ENCODE data around the gene RFFL. TPM values are rescaled to one million over a fixed set of nuclear protein-coding genes. Genes with fewer than 3 reads are reported as not detected.

Gene RFFL
- total RNA-seq, 1 experiment from 2014 or later, result 29.6 TPM

- Histone ChIP-seq H3K4me1 (peaks cover 7% of the 10 kb centered on the region; the same call in 1 of the 2 replicates), H3K4me3 (ENCODE audit: low read depth, low read length) (no peak overlapping the region), H3K27me3 (replicated peaks; ENCODE audit: control insufficient read depth, insufficient read depth, low read length) (no peaks in the 10 kb centered on the region), H3K36me3 (ENCODE audit: control insufficient read depth, insufficient read depth, low read length) (peaks cover 3% of the 10 kb centered on the region), H3K9me3 (no peaks in the 10 kb centered on the region)
- H3K4me3 Mint-ChIP-seq (ENCODE audit: unreplicated experiment), result no peak overlapping the region
- DNase-seq, result no peak
- TF ChIP-seq, protein P1, sequence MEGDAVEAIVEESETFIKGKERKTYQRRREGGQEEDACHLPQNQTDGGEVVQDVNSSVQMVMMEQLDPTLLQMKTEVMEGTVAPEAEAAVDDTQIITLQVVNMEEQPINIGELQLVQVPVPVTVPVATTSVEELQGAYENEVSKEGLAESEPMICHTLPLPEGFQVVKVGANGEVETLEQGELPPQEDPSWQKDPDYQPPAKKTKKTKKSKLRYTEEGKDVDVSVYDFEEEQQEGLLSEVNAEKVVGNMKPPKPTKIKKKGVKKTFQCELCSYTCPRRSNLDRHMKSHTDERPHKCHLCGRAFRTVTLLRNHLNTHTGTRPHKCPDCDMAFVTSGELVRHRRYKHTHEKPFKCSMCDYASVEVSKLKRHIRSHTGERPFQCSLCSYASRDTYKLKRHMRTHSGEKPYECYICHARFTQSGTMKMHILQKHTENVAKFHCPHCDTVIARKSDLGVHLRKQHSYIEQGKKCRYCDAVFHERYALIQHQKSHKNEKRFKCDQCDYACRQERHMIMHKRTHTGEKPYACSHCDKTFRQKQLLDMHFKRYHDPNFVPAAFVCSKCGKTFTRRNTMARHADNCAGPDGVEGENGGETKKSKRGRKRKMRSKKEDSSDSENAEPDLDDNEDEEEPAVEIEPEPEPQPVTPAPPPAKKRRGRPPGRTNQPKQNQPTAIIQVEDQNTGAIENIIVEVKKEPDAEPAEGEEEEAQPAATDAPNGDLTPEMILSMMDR (IDR thresholded peaks at IDR 0.05; ENCODE audit: insufficient read depth in 1 of 2, low read depth in 1 of 2, low read length in 1 of 2, severe bottlenecking in 1 of 2, unreplicated experiment in 1 of 2), result no peak
- peaks cover under 1% of the 10 kb centered on the region for H3K4me1 Mint-ChIP-seq (ENCODE audit: low read depth, unreplicated experiment)
- H3K36me3 Mint-ChIP-seq (ENCODE audit: insufficient read depth, unreplicated experiment), result no peaks in the 10 kb centered on the region
- ChIA-PET POLR2A (no interaction called here), CTCF (no interaction called here)
- no peaks in the 10 kb centered on the region for H3K9me3 Mint-ChIP-seq (ENCODE audit: unreplicated experiment)
- BruUV-seq (replicated peaks), result no TSS peak
- H3K27ac Mint-ChIP-seq (ENCODE audit: unreplicated experiment), result no peak overlapping the region
- intact Hi-C loops (cut with micrococcal nuclease; ENCODE audit: unreplicated experiment), result no loop called here
- no peaks in the 10 kb centered on the region for H3K27me3 Mint-ChIP-seq (ENCODE audit: insufficient read depth, unreplicated experiment)
Measured at GRCh38 chr17:35021520-35022380, 41.8 kb downstream of the RFFL start.

DNA sequence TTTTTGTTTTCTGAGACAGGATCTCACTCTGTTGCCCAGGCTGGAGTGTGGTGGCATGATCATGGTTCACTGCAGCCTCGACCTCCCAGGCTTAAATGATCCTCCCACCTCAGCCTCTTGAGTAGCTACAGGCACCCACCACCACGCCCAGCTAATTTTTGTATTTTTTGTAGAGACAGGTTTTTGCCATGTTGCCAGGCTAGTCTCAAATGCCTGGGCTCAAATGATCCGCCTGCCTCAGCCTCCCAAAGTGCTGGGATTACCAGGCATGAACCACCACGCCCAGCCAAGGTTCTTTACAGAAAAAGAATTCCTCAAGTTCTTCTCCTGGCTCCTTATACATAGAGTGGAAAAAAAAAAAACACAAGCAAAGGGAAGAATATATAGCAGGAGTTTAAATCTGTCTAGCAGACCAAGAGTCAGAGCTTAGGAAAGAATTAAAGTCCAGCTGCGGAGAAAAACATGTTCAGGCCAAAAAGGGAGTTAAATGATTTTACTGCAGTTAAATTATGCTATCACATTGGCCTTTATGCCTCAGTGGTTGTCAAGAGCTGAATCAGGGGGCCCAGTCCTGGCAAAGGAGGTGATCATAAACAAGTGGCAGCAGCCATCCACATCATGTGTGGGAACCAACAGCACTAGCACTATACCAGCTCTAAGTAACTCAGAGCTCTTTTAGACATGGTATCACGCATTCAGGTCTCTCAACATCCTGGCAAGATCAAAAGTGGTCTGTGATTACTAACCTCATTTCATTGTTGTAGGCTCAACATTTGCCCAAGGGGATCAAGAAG lies 43.9 kb downstream of the RFFL start:
- Mint-ChIP-seq H3K36me3 (ENCODE audit: insufficient read depth, unreplicated experiment) (peaks cover 6% of the 10 kb centered on the region), H3K27me3 (ENCODE audit: insufficient read depth, unreplicated experiment) (no peaks in the 10 kb centered on the region), H3K4me3 (ENCODE audit: unreplicated experiment) (no peak overlapping the region), H3K27ac (ENCODE audit: unreplicated experiment) (no peak overlapping the region), H3K9me3 (ENCODE audit: unreplicated experiment) (no peaks in the 10 kb centered on the region), H3K4me1 (ENCODE audit: low read depth, unreplicated experiment) (no peaks in the 10 kb centered on the region)
- ChIA-PET POLR2A (no interaction called here), CTCF (no interaction called here)
- TF ChIP-seq, protein P1 (IDR thresholded peaks at IDR 0.05; ENCODE audit: insufficient read depth in 1 of 2, low read depth in 1 of 2, low read length in 1 of 2, severe bottlenecking in 1 of 2, unreplicated experiment in 1 of 2), result no peak
- intact Hi-C loops (cut with micrococcal nuclease; ENCODE audit: unreplicated experiment), result no loop called here
- Histone ChIP-seq H3K4me1 (no peaks in the 10 kb centered on the region), H3K4me3 (ENCODE audit: low read depth, low read length) (no peak overlapping the region), H3K9me3 (no peaks in the 10 kb centered on the region), H3K36me3 (ENCODE audit: control insufficient read depth, insufficient read depth, low read length) (peaks cover 5% of the 10 kb centered on the region), H3K27me3 (replicated peaks; ENCODE audit: control insufficient read depth, insufficient read depth, low read length) (no peaks in the 10 kb centered on the region)
- no TSS peak for BruUV-seq (replicated peaks)
- no peak for DNase-seq

- Histone ChIP-seq H3K4me3 (ENCODE audit: low read depth, low read length) (no peak overlapping the region), H3K36me3 (ENCODE audit: control insufficient read depth, insufficient read depth, low read length) (peaks cover 4% of the 10 kb centered on the region), H3K27me3 (replicated peaks; ENCODE audit: control insufficient read depth, insufficient read depth, low read length) (no peaks in the 10 kb centered on the region), H3K4me1 (no peaks in the 10 kb centered on the region), H3K9me3 (no peaks in the 10 kb centered on the region)
- intact Hi-C loops (cut with micrococcal nuclease; ENCODE audit: unreplicated experiment), result no loop called here
- Mint-ChIP-seq H3K4me1 (ENCODE audit: low read depth, unreplicated experiment) (no peaks in the 10 kb centered on the region), H3K4me3 (ENCODE audit: unreplicated experiment) (no peak overlapping the region), H3K27ac (ENCODE audit: unreplicated experiment) (no peak overlapping the region), H3K9me3 (ENCODE audit: unreplicated experiment) (no peaks in the 10 kb centered on the region), H3K36me3 (ENCODE audit: insufficient read depth, unreplicated experiment) (peaks cover 9% of the 10 kb centered on the region), H3K27me3 (ENCODE audit: insufficient read depth, unreplicated experiment) (no peaks in the 10 kb centered on the region)
- TF ChIP-seq, protein P1 (IDR thresholded peaks at IDR 0.05; ENCODE audit: insufficient read depth in 1 of 2, low read depth in 1 of 2, low read length in 1 of 2, severe bottlenecking in 1 of 2, unreplicated experiment in 1 of 2), result no peak
- CTCF ChIA-PET, result no interaction called here
- no peak for DNase-seq
- BruUV-seq (replicated peaks), result no TSS peak
- POLR2A ChIA-PET, result interaction anchor here (0.9 kb wide), 1 partner anchor 45 kb away, joined by 7 read pairs; the partner anchor contains the start of gene RFFL
Measured at GRCh38 chr17:35018814-35019213, 44.7 kb downstream of the RFFL start.

Measured in Caco-2 (cell line).